Mesothelial cell of epicardium (in vitro differentiated cells): ENCODE data around the gene CFAP46. TPM values are rescaled to one million over a fixed set of nuclear protein-coding genes. Genes with fewer than 3 reads are reported as not detected.
"Not testable (repeated sequence)": the region's sequence is repeated elsewhere in the genome, so short reads cannot be mapped to it uniquely, and the experiment has no call there.

Experiments used
- DNase-seq, 2 experiments: peaks; one replicate each; pipeline ENCODE4 v3.0.0; 2021; ENCODE audit warnings: low spot score in 2 of 2; ENCODE audit not compliant: unreplicated experiment in 2 of 2
- H3K27ac Mint-ChIP-seq: 2 replicates; pipeline ENCODE4 v1.8.0; 2021; ENCODE audit warnings: mixed read lengths
- H3K27me3 Mint-ChIP-seq: 2 replicates; pipeline ENCODE4 v1.8.0; 2021; ENCODE audit warnings: low read depth, mixed read lengths
- H3K36me3 Mint-ChIP-seq: 2 replicates; pipeline ENCODE4 v1.8.0; 2021; ENCODE audit warnings: mixed read lengths
- H3K4me1 Mint-ChIP-seq: 2 replicates; pipeline ENCODE4 v1.8.0; 2021; ENCODE audit warnings: mixed read lengths
- H3K4me3 Mint-ChIP-seq: 2 replicates; pipeline ENCODE4 v1.8.0; 2021; ENCODE audit warnings: mild to moderate bottlenecking, moderate library complexity, mixed read lengths
- H3K9me3 Mint-ChIP-seq: 2 replicates; pipeline ENCODE4 v1.8.0; 2021; ENCODE audit warnings: mixed read lengths
- CTCF ChIP-seq: fragments of 200-600 bp; sonication (generic); IDR thresholded peaks from one replicate; pipeline ENCODE4 v1.5.0; 2021; ENCODE audit warnings: antibody characterized with exemption; ENCODE audit not compliant: unreplicated experiment
- total RNA-seq: library from RNA; stranded (reverse); gene quantifications from 3 replicates; pipeline ENCODE4 v1.2.1, GENCODE V29; 2021

The CFAP46 gene
- total RNA-seq, 1 donor from 2014 or later = 3.1 TPM

- Mint-ChIP-seq H3K27me3 (peaks cover 7% of the 10 kb centered on the region), H3K27ac (no peak overlapping the region), H3K4me3 (no peak overlapping the region), H3K36me3 (no peaks in the 10 kb centered on the region), H3K4me1 (peaks cover 8% of the 10 kb centered on the region), H3K9me3 (no peaks in the 10 kb centered on the region)
- no peak for DNase-seq
- TF ChIP-seq CTCF = no peak
These were observed 140.3 kb downstream of the CFAP46 start for GRCh38 chr10:132802048-132802447.

- H3K4me1 Mint-ChIP-seq = no peaks in the 10 kb centered on the region
- no peaks in the 10 kb centered on the region for H3K9me3 Mint-ChIP-seq
- DNase-seq = no peak
- no peak for TF ChIP-seq CTCF
- no peaks in the 10 kb centered on the region for H3K36me3 Mint-ChIP-seq
- peaks cover 19% of the 10 kb centered on the region for H3K27me3 Mint-ChIP-seq
- H3K27ac Mint-ChIP-seq = no peak overlapping the region
- no peak overlapping the region for H3K4me3 Mint-ChIP-seq
These were observed 142.5 kb downstream of the CFAP46 start for GRCh38 chr10:132799865-132800264.

DNA sequence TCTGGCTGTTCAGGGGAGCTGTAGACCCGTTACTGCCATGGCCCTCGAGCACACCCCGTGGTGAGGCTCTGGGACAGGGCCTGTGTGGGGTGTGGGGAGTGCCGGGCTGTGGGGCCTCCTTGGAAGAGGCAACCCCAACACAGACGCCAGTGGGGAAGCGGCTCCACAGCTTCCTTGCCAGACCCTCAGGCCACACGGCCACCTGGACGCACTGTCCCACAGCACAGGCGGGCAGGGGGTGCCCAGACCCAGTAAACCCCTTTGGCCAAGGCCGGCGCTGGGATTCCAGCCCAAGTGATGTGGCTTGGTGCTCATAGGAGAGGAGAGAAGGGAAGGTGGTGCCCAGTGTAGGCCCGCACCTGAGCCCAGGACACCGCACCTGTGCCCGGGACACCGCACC, 143.5 kb downstream of the CFAP46 start:
- Mint-ChIP-seq H3K4me3 (no peak overlapping the region), H3K27me3 (peaks cover 25% of the 10 kb centered on the region), H3K9me3 (no peaks in the 10 kb centered on the region), H3K36me3 (no peaks in the 10 kb centered on the region), H3K4me1 (no peaks in the 10 kb centered on the region), H3K27ac (no peak overlapping the region)
- no peak for TF ChIP-seq CTCF
- no peak for DNase-seq

DNA sequence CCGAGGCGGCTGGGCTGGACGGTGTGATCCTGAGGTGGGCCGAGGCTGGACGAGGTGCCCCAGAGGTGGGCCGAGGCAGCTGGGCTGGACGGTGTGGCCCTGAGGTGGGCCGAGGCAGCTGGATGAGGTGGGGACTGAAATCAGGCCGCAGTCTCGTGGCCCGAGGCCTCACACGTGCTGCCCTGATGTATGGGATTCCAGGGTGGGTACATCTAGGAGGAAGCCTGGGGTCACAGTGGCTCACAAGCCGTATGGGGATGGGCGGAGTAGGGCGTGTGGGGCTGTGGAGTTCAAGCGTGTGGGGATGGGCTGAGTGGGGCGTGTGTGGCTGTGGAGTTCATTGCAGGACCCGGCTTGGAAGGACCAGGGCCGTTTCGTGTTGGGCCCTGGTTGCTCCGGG, 144.0 kb downstream of the CFAP46 start:
- Mint-ChIP-seq H3K27me3 (peaks cover 27% of the 10 kb centered on the region), H3K4me3 (no peak overlapping the region), H3K9me3 (no peaks in the 10 kb centered on the region), H3K36me3 (no peaks in the 10 kb centered on the region), H3K4me1 (no peaks in the 10 kb centered on the region), H3K27ac (no peak overlapping the region)
- no peak for DNase-seq
- no peak for TF ChIP-seq CTCF

- H3K9me3 Mint-ChIP-seq, H3K4me1 Mint-ChIP-seq, H3K27ac Mint-ChIP-seq, H3K4me3 Mint-ChIP-seq, H3K36me3 Mint-ChIP-seq, DNase-seq: not testable (repeated sequence)
- H3K27me3 Mint-ChIP-seq = peaks cover 30% of the 10 kb centered on the region
These were observed 144.4 kb downstream of the CFAP46 start for GRCh38 chr10:132797986-132798385.

DNA sequence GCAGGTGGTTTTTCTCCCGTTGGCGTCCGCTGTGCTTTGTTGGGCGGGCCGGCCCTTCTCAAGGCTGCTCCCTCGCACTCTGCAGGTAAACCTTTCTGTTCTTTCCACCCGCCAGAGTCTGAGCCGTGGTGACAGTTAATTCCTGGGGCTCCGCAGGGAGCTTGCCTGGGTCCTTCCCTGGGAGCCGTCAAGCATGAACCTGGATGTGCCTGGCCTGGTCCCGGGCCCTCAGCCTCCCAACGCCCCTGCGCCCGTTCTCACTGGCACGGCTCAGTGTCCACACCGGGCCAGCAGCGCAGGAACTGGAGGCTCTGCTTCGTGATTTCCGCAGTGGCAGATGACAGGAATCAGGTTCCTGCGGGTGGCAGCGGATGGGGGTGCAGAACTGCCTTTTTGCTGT, 145.5 kb downstream of the CFAP46 start:
- Mint-ChIP-seq H3K4me1 (no peaks in the 10 kb centered on the region), H3K36me3 (no peaks in the 10 kb centered on the region), H3K9me3 (no peaks in the 10 kb centered on the region), H3K27ac (no peak overlapping the region), H3K4me3 (no peak overlapping the region), H3K27me3 (peaks cover 35% of the 10 kb centered on the region)
- DNase-seq = no peak
- no peak for TF ChIP-seq CTCF
